CD14-positive monocyte (primary cell): ENCODE data around the gene CCDC167. TPM values are rescaled to one million over a fixed set of nuclear protein-coding genes. Genes with fewer than 3 reads are reported as not detected.

ENCODE experiments used
- DNase-seq, 3 donors: peaks; one replicate each; pipeline ENCODE4 v3.0.0-alpha.2; 2011 to 2022
- H2AFZ ChIP-seq: 2 replicates; pipeline ENCODE4 v1.6.0; 2012; ENCODE audit warnings: mild to moderate bottlenecking, low read depth, low read length, inconsistent platforms; ENCODE audit not compliant: insufficient read depth, poor library complexity, severe bottlenecking
- H3K27ac ChIP-seq, 2 donors: 1 replicate in 1 of 2; 2 replicates in 1 of 2; pipeline ENCODE4 v1.5.1; 2012 to 2013; ENCODE audit warnings: low read length in 2 of 2, control low read depth in 1 of 2, inconsistent platforms in 1 of 2, low read depth in 1 of 2, mild to moderate bottlenecking in 1 of 2
- H3K27me3 ChIP-seq, 2 donors: one replicate each; pipeline versions ENCODE4 v1.6.0 to v1.6.1; 2011 to 2013; ENCODE audit warnings: low read length in 2 of 2; ENCODE audit not compliant: control insufficient read depth in 2 of 2, insufficient read depth in 2 of 2
- H3K36me3 ChIP-seq, 2 donors: replicated peaks in 1 of 2; 1 replicate in 1 of 2; 2 replicates in 1 of 2; pipeline versions ENCODE4 v1.5.1 to v1.6.1; 2012 to 2013; ENCODE audit warnings: low read length in 2 of 2, control low read depth in 1 of 2, inconsistent platforms in 1 of 2, mild to moderate bottlenecking in 1 of 2; ENCODE audit not compliant: insufficient read depth in 2 of 2, control insufficient read depth in 1 of 2
- H3K4me1 ChIP-seq, 2 donors: 1 replicate in 1 of 2; 2 replicates in 1 of 2; pipeline versions ENCODE4 v1.5.1 to v1.6.1; 2012 to 2013; ENCODE audit warnings: low read length in 2 of 2, control low read depth in 1 of 2, inconsistent platforms in 1 of 2, mild to moderate bottlenecking in 1 of 2, moderate library complexity in 1 of 2; ENCODE audit not compliant: insufficient read depth in 2 of 2, control insufficient read depth in 1 of 2
- H3K4me2 ChIP-seq: replicated peaks from 2 replicates; pipeline ENCODE3; 2012; ENCODE audit warnings: low read length, moderate library complexity, mild to moderate bottlenecking; ENCODE audit not compliant: poor library complexity, severe bottlenecking; ENCODE audit errors: extremely low read depth
- H3K4me3 ChIP-seq, 3 experiments: fragments of 200-600 bp in 1 of 3; sonication (generic) in 1 of 3; replicated peaks in 1 of 3; 1 replicate in 2 of 3; 2 replicates in 1 of 3; pipeline ENCODE4 v1.5.1; 2011 to 2013; ENCODE audit warnings: low read length in 3 of 3, mild to moderate bottlenecking in 3 of 3, control low read depth in 2 of 3, low read depth in 2 of 3, inconsistent platforms in 1 of 3, moderate library complexity in 1 of 3
- H3K79me2 ChIP-seq: 2 replicates; pipeline ENCODE4 v1.6.0; 2012; ENCODE audit warnings: mild to moderate bottlenecking, control low read depth, inconsistent platforms, low read length, moderate library complexity; ENCODE audit not compliant: insufficient read depth
- H3K9ac ChIP-seq: 2 replicates; pipeline ENCODE4 v1.6.0; 2017; ENCODE audit warnings: low read length, mild to moderate bottlenecking; ENCODE audit not compliant: insufficient read depth, poor library complexity, severe bottlenecking
- H3K9me3 ChIP-seq, 2 donors: replicated peaks in 1 of 2; 1 replicate in 1 of 2; 2 replicates in 1 of 2; pipeline versions ENCODE4 v1.5.1 to v1.6.1; 2012 to 2013; ENCODE audit warnings: low read length in 2 of 2, control low read depth in 1 of 2; ENCODE audit not compliant: control insufficient read depth in 1 of 2, insufficient read depth in 1 of 2
- H4K20me1 ChIP-seq: 2 replicates; pipeline ENCODE4 v1.6.0; 2012; ENCODE audit warnings: mild to moderate bottlenecking, low read length, control low read depth, moderate library complexity; ENCODE audit not compliant: insufficient read depth
- H3K27ac Mint-ChIP-seq, 7 donors: one replicate each; pipeline ENCODE4 v1.8.0; 2020; ENCODE audit warnings: mild to moderate bottlenecking in 7 of 7, mixed read lengths in 7 of 7, moderate library complexity in 6 of 7, inconsistent platforms in 2 of 7
- H3K27me3 Mint-ChIP-seq, 3 donors: one replicate each; pipeline ENCODE4 v1.8.0; 2021 to 2022; ENCODE audit warnings: low read depth in 3 of 3, mild to moderate bottlenecking in 3 of 3, mixed read lengths in 3 of 3, moderate library complexity in 3 of 3, inconsistent platforms in 1 of 3
- H3K36me3 Mint-ChIP-seq, 2 donors: one replicate each; pipeline ENCODE4 v1.8.0; 2020; ENCODE audit warnings: mixed read lengths in 2 of 2, inconsistent platforms in 1 of 2, mild to moderate bottlenecking in 1 of 2
- H3K4me1 Mint-ChIP-seq: one replicate; pipeline ENCODE4 v1.8.0; 2020; ENCODE audit warnings: mild to moderate bottlenecking, mixed read lengths
- H3K4me3 Mint-ChIP-seq, 2 donors: one replicate each; pipeline ENCODE4 v1.8.0; 2020; ENCODE audit warnings: mild to moderate bottlenecking in 2 of 2, mixed read lengths in 2 of 2, moderate library complexity in 1 of 2
- H3K9me3 Mint-ChIP-seq, 7 donors: one replicate each; pipeline ENCODE4 v1.8.0; 2020 to 2022; ENCODE audit warnings: mixed read lengths in 7 of 7, mild to moderate bottlenecking in 6 of 7, moderate library complexity in 6 of 7, inconsistent platforms in 2 of 7
- WGBS: methylation state at CpG from one replicate; pipeline ENCODE4 v1.1.5; 2013; ENCODE audit warnings: missing lambda C conversion rate; ENCODE audit not compliant: insufficient coverage; 5-methylcytosine and 5-hydroxymethylcytosine counted together
- intact Hi-C, 2 donors: fragments of 100-400 bp; cut with micrococcal nuclease; formaldehyde crosslinking; loops; one replicate each; pipeline versions ENCODE4 v1.15.0 to v1.15.1; 2023
- polyA plus RNA-seq, 3 donors: library from polyadenylated mRNA; depleted of rRNA in 1 of 3; unstranded in 2 of 3; stranded (reverse) in 1 of 3; fragments of 300-500 nt in 2 of 3; fragments of >200 nt in 1 of 3; fragmentation: Illumina TruSeq in 2 of 3; gene quantifications; 1 replicate in 2 of 3; 2 replicates in 1 of 3; pipeline ENCODE4 v1.2.3, GENCODE V29; 2012 to 2021
- TF ChIP-seq, protein P1 (sequence below): fragments of 200-600 bp; IDR thresholded peaks from one replicate; pipeline ENCODE4 v1.8.0; 2022; ENCODE audit warnings: antibody characterized with exemption, mild to moderate bottlenecking

Gene CCDC167
- polyA plus RNA-seq, 3 donors, result 12.5 to 22.9 (median 20.7) TPM

DNA sequence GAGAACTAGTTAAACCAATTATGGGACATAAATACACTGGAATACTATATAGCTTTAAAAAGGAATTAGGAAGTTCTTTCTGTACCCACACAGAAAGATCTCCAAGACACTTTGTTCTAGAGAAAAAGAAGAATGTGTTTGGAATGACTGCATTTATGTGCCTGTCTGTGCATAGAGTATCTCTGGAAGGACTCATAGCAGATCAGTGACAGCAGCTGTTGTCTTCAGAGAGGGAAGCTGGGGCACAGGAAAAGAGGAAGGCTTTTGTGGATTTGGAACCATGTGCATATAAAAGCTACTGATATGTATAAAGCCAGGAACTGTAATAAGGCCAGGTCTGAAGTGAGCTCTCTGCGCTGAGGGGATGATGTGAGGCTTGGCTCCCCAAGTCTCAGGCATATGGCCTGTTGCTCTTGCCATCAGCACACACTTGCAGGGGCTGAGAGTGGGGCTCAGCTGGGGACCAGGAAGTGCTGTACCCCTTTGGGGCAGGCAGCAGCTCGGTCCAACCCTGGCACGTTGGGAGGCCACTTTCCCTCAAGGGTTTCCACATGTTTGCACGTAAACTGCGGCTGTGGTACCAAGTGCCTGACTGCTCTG lies 31.8 kb upstream of the CCDC167 start:
- WGBS, result 85% methylated on average over 3 of the region's 5 CpGs
- Mint-ChIP-seq H3K36me3 (no peaks in the 10 kb centered on the region), H3K27me3 (peaks cover 43 to 60% (median 46%) of the 10 kb centered on the region in 3 donors), H3K27ac (no peak overlapping the region), H3K4me1 (peaks cover 4% of the 10 kb centered on the region), H3K9me3 (peaks cover 0 to 2% (median 0%) of the 10 kb centered on the region in 7 donors), H3K4me3 (no peak overlapping the region)
- Histone ChIP-seq H3K79me2 (no peaks in the 10 kb centered on the region), H3K36me3 (no peaks in the 10 kb centered on the region), H3K4me1 (peaks cover 0 to 7% of the 10 kb centered on the region in 2 donors), H3K27ac (no peak overlapping the region), H3K9ac (no peak overlapping the region), H3K4me3 (no peak overlapping the region), H2AFZ (no peak overlapping the region), H3K27me3 (peaks cover 19 to 37% of the 10 kb centered on the region in 2 donors), H3K4me2 (no peak overlapping the region), H3K9me3 (peaks cover 0 to 6% of the 10 kb centered on the region in 2 donors), H4K20me1 (no peaks in the 10 kb centered on the region)
- intact Hi-C loops, result no loop called here
- no peak for DNase-seq
- TF ChIP-seq, protein P1, sequence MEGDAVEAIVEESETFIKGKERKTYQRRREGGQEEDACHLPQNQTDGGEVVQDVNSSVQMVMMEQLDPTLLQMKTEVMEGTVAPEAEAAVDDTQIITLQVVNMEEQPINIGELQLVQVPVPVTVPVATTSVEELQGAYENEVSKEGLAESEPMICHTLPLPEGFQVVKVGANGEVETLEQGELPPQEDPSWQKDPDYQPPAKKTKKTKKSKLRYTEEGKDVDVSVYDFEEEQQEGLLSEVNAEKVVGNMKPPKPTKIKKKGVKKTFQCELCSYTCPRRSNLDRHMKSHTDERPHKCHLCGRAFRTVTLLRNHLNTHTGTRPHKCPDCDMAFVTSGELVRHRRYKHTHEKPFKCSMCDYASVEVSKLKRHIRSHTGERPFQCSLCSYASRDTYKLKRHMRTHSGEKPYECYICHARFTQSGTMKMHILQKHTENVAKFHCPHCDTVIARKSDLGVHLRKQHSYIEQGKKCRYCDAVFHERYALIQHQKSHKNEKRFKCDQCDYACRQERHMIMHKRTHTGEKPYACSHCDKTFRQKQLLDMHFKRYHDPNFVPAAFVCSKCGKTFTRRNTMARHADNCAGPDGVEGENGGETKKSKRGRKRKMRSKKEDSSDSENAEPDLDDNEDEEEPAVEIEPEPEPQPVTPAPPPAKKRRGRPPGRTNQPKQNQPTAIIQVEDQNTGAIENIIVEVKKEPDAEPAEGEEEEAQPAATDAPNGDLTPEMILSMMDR, result no peak

- Histone ChIP-seq H3K4me2 (no peak overlapping the region), H3K27me3 (peaks cover 17 to 32% of the 10 kb centered on the region in 2 donors), H3K9me3 (peaks cover 0 to 6% of the 10 kb centered on the region in 2 donors), H3K27ac (no peak overlapping the region), H3K79me2 (no peaks in the 10 kb centered on the region), H4K20me1 (no peaks in the 10 kb centered on the region), H3K36me3 (no peaks in the 10 kb centered on the region), H3K4me3 (no peak overlapping the region), H2AFZ (no peak overlapping the region), H3K9ac (no peak overlapping the region), H3K4me1 (peaks cover 0 to 2% of the 10 kb centered on the region in 2 donors)
- H3K4me3 Mint-ChIP-seq, result no peak overlapping the region
- intact Hi-C loops, result no loop called here
- peaks cover 3% of the 10 kb centered on the region for H3K4me1 Mint-ChIP-seq
- H3K36me3 Mint-ChIP-seq, result no peaks in the 10 kb centered on the region
- no peak for DNase-seq
- peaks cover 42 to 55% (median 44%) of the 10 kb centered on the region in 3 donors for H3K27me3 Mint-ChIP-seq
- peaks cover 0 to 2% (median 0%) of the 10 kb centered on the region in 7 donors for H3K9me3 Mint-ChIP-seq
- TF ChIP-seq, protein P1, result no peak
- WGBS, result no CpG with 5 or more reads among the region's 4 CpGs
- H3K27ac Mint-ChIP-seq, result no peak overlapping the region
These were observed 31.3 kb upstream of the CCDC167 start for GRCh38 chr6:37531026-37531425.
